Keratinocyte (primary cell): Measurements from ENCODE around the gene TLR6.

Experiments used
- CTCF ChIP-seq, 3 experiments: IDR thresholded peaks in 1 of 3; conservative IDR thresholded peaks in 1 of 3; optimal IDR thresholded peaks in 1 of 3; 2 replicates in 2 of 3; 3 replicates in 1 of 3; pipeline versions ENCODE3 to v1.5.1; 2011; ENCODE audit warnings: low read length in 3 of 3, mild to moderate bottlenecking in 3 of 3, moderate library complexity in 2 of 3, control low read depth in 1 of 3, inconsistent platforms in 1 of 3; ENCODE audit not compliant: insufficient read depth in 2 of 3; ENCODE audit errors: extremely low read depth in 1 of 3
- EZH2 ChIP-seq: IDR thresholded peaks from one replicate; pipeline ENCODE4 v1.6.1; 2012; ENCODE audit warnings: inconsistent platforms, mild to moderate bottlenecking, low read length, moderate library complexity

- TF ChIP-seq CTCF (optimal IDR thresholded peaks at IDR 0.05 in 1 of 3, IDR thresholded peaks at IDR 0.05 in 1 of 3, conservative IDR thresholded peaks at IDR 0.05 in 1 of 3; ENCODE audit: extremely low read depth in 1 of 3, insufficient read depth in 2 of 3, low read length in 3 of 3) (no peak), EZH2 (no peak)
Observed at GRCh38 chr4:38834570-38834969, 22.0 kb downstream of the TLR6 start.
